ENCODE measurements around the gene TJP1. TPM values are rescaled to one million over a fixed set of nuclear protein-coding genes. Genes with fewer than 3 reads are reported as not detected.

Gene TJP1
- total RNA-seq, 4 donors from 2014 or later = 69.6 to 142 (median 119) TPM

DNA sequence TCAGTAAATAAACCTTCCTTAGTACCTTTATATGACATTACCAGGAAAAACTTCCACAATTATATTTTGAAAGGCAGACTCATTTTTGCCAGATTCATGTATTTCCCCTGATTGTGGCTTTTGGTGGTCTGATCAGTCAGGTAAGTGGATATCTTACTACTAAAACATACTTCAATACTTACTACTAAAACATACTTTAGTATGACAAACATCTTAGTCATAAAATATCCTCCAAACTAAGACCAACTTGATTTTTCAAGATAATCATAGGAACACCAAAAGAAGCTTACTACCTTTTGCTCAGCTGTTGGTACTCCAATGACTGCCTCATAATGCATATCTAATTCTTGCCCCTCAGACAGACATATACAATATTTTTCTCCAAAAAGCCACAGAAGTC, 9.3 kb downstream of the TJP1 start:
- intact Hi-C loops (cut with DNase I) = no loop called here
- no peak for TF ChIP-seq POLR2A (IDR thresholded peaks at IDR 0.05)
- TF ChIP-seq, protein P1, sequence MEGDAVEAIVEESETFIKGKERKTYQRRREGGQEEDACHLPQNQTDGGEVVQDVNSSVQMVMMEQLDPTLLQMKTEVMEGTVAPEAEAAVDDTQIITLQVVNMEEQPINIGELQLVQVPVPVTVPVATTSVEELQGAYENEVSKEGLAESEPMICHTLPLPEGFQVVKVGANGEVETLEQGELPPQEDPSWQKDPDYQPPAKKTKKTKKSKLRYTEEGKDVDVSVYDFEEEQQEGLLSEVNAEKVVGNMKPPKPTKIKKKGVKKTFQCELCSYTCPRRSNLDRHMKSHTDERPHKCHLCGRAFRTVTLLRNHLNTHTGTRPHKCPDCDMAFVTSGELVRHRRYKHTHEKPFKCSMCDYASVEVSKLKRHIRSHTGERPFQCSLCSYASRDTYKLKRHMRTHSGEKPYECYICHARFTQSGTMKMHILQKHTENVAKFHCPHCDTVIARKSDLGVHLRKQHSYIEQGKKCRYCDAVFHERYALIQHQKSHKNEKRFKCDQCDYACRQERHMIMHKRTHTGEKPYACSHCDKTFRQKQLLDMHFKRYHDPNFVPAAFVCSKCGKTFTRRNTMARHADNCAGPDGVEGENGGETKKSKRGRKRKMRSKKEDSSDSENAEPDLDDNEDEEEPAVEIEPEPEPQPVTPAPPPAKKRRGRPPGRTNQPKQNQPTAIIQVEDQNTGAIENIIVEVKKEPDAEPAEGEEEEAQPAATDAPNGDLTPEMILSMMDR (IDR thresholded peaks at IDR 0.05) = no peak
- Histone ChIP-seq H3K27me3 (no peaks in the 10 kb centered on the region), H3K4me1 (peaks cover 5 to 71% (median 24%) of the 10 kb centered on the region in 3 donors), H3K27ac (peak overlapping the region in 3 of 4 donors; percentile 10 to 79 (median 42)), H3K4me3 (no peak overlapping the region), H3K9me3 (no peaks in the 10 kb centered on the region), H3K36me3 (no peaks in the 10 kb centered on the region)
- no peak for DNase-seq

DNA sequence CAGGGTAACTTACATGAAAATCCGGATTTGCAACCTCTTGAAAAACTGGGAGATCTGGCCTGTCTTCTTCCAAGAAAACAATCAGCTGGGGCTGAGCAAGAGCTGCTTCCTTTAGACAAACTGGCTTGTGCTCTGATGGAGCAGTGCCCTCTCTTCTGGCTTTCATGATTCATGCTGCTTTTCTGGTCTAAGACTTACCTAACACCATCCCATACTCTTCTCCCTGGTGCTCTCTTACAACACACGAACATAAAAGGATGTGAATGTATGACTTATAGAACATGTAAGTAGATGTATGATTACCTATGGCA, 9.9 kb downstream of the TJP1 start:
- Histone ChIP-seq H3K4me1 (peaks cover 5 to 68% (median 24%) of the 10 kb centered on the region in 3 donors), H3K4me3 (no peak overlapping the region), H3K27me3 (no peaks in the 10 kb centered on the region), H3K9me3 (no peaks in the 10 kb centered on the region), H3K27ac (peak overlapping the region; percentile 10 to 79 (median 33)), H3K36me3 (no peaks in the 10 kb centered on the region)
- DNase-seq = no peak
- intact Hi-C loops (cut with DNase I) = no loop called here
- 25 to 30% methylated on average over 2 of the region's 2 CpGs for WGBS, 2 donors
- no peak for TF ChIP-seq POLR2A (IDR thresholded peaks at IDR 0.05)
- TF ChIP-seq, protein P1 (IDR thresholded peaks at IDR 0.05) = no peak

DNA sequence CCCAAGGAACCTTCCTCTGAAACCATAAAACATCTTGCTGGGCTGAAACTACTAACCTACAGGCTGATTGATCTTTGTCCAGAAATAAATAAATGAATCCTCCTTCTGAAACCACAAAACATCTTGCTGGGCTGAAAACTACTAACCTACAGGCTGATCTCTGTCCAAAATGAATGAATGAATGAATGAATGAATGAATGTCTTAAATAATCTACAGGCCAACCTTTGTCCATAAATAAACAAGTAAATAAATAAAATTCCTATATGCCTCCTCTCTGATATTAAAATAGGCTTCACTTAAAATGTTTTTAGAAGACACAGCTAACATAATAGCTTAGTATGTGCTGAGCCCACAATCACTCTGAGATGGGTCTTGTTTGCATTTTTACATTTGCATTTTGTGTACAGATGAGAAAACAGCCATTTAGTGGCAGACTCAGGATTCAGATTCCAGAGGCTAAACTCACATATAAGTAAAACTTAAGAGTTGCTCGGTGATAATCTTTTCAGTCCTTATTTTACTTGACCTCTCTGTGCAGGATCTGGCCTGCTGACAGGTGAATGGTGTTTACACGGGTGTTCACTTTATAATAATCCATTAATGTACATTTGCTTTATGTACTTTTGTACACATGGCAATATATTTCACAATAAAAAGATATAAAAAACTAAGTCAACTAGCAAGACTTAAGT, 10.4 kb downstream of the TJP1 start:
- H3K9me3 ChIP-seq = no peaks in the 10 kb centered on the region
- peak overlapping the region in 2 of 4 donors; percentile 11 to 52 for H3K27ac ChIP-seq
- H3K27me3 ChIP-seq = no peaks in the 10 kb centered on the region
- WGBS, 2 donors = 43 to 46% methylated on average over 2 of the region's 2 CpGs
- DNase-seq = no peak
- peaks cover 5 to 68% (median 24%) of the 10 kb centered on the region in 3 donors for H3K4me1 ChIP-seq
- H3K4me3 ChIP-seq = no peak overlapping the region
- H3K36me3 ChIP-seq = no peaks in the 10 kb centered on the region
- intact Hi-C loops (cut with DNase I) = no loop called here
- TF ChIP-seq POLR2A (IDR thresholded peaks at IDR 0.05) = no peak
- TF ChIP-seq, protein P1 (IDR thresholded peaks at IDR 0.05) = no peak

DNA sequence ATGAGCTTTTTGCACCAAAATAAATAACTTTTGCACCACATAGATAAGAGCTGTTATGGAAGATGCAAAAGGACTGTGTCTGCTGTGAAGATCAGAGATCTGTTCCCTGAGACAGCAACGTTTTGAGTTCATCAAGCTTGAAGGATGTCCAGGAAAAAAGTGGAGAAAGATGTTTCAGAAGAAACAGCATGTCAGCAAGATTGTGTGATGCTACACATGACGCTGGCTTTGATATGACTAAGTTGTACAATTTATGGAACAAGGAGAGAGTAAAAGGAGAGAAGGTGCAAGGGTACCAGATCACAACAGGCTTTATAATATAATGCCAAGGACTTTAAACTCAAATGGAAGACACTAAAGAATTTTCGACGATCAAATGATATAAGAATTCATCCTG, 16.6 kb downstream of the TJP1 start:
- intact Hi-C loops (cut with DNase I) = no loop called here
- Histone ChIP-seq H3K27ac (no peak overlapping the region), H3K9me3 (no peaks in the 10 kb centered on the region), H3K36me3 (no peaks in the 10 kb centered on the region), H3K4me3 (no peak overlapping the region), H3K4me1 (peaks cover 6 to 54% (median 17%) of the 10 kb centered on the region in 3 donors), H3K27me3 (no peaks in the 10 kb centered on the region)
- WGBS, 2 donors = 64 to 71% methylated on average over 4 of the region's 4 CpGs
- no peak for DNase-seq
- TF ChIP-seq, protein P1 (IDR thresholded peaks at IDR 0.05) = no peak
- TF ChIP-seq POLR2A (IDR thresholded peaks at IDR 0.05) = no peak

DNA sequence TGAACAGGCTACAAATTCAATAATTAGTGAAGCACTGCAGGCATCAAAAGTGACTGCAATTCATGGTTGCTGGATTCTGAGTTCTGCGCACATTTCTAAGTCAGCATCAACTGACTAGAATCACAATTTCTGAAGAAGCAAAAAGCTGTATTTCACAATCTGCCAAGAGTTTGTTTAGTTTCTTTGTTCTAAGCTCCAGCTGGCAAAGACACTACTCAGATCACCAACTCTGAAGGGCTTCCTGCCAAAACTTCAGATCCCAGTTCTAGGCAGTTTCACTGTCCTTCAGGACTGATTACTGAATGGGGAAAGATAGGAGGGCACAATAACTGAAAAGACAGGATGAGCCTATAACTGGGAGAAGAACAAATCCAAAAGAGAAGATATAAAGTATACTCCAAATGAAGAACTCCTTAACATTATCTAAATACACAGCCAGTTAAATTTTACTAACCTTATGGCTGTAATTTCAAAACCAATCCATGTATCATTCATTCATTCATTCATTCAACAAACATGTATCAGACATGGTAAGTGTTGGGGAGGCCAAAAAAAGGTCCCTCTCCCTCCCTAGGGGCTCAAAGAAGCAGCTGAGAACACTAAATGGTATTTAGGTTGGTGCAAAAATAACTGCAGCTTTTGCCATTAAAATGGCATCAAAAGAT, 17.1 kb downstream of the TJP1 start:
- 12 to 33% methylated on average over 1 of the region's 1 CpG for WGBS, 2 donors
- Histone ChIP-seq H3K9me3 (no peaks in the 10 kb centered on the region), H3K27ac (peak overlapping the region in 2 of 4 donors; percentile 41 to 47), H3K4me1 (peaks cover 6 to 54% (median 17%) of the 10 kb centered on the region in 3 donors), H3K36me3 (no peaks in the 10 kb centered on the region), H3K27me3 (no peaks in the 10 kb centered on the region), H3K4me3 (peak overlapping the region in 1 of 4 donors; percentile 1)
- TF ChIP-seq, protein P1 (IDR thresholded peaks at IDR 0.05) = no peak
- no peak for TF ChIP-seq POLR2A (IDR thresholded peaks at IDR 0.05)
- no peak for DNase-seq
- intact Hi-C loops (cut with DNase I) = no loop called here
